ENCODE measurements around the gene BAHCC1. TPM values are rescaled to one million over a fixed set of nuclear protein-coding genes. Genes with fewer than 3 reads are reported as not detected.

The BAHCC1 gene
- total and polyA plus RNA-seq, 9 of the 15 experiments (the other 6 are each of a cell fraction or from before 2014, with no cell fraction given), result 0.14 to 26.9 (median 5.0) TPM

DNA sequence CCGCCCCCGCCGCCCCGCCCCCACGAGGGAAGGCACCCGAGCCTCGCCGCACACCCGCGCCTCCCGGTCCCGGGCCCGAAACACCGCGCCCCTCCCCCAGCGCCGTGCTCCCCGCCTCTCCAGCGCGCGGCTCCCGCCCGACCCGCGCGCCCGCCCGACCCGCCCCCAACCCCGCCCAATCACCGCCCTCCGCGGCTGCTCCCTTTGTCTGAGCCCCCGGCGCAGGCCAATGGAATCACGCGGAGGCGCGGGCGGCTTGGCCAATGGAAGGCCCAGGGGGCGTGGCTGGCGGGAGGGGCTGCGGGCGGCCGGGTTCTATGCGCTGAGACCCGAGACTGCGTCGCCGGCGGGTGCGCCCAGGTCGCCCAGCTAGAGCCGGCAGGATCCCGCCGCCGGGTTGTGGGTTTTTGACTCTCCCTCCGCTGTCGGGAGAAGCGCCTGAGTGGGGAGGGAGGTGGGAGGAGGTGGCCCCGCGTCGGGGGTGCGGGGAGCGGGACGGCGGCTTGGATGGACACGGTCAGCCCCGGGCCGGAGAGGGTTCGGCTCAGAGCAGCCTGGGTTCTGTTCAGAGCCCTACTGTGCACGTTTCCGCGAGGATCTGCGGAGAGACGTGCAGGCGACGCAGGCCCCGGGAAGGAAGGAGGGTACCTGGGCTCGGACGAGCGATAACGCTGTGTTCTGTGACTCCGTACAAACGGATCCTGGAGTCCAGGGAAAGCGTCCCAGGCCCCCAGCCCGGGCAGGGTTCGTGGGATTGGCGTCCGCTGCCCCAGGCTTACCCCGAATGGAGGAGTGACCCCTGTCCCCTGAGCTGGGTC, 49.0 kb upstream of the BAHCC1 start (continued):
- TF ChIP-seq, protein P1, sequence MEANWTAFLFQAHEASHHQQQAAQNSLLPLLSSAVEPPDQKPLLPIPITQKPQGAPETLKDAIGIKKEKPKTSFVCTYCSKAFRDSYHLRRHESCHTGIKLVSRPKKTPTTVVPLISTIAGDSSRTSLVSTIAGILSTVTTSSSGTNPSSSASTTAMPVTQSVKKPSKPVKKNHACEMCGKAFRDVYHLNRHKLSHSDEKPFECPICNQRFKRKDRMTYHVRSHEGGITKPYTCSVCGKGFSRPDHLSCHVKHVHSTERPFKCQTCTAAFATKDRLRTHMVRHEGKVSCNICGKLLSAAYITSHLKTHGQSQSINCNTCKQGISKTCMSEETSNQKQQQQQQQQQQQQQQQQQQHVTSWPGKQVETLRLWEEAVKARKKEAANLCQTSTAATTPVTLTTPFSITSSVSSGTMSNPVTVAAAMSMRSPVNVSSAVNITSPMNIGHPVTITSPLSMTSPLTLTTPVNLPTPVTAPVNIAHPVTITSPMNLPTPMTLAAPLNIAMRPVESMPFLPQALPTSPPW (CRISPR knock-in tag; IDR thresholded peaks at IDR 0.05), result peak; percentile 95
- TF ChIP-seq CBX5 (IDR thresholded peaks at IDR 0.05; ENCODE audit: borderline replicate concordance, low read depth), result no peak
- TF ChIP-seq TFAP4 (CRISPR knock-in tag; IDR thresholded peaks at IDR 0.05; ENCODE audit: borderline replicate concordance), result peak; percentile 41; the same call in 1 of the 2 replicates
- peak; percentile 52 for TF ChIP-seq CXXC5 (CRISPR knock-in tag; IDR thresholded peaks at IDR 0.05)
- no peak for TF ChIP-seq TCF3 (CRISPR knock-in tag; IDR thresholded peaks at IDR 0.05)
- no peak for TF ChIP-seq ZNF75A (CRISPR knock-in tag; IDR thresholded peaks at IDR 0.05)
- TF ChIP-seq CBFA2T2 (conservative IDR thresholded peaks at IDR 0.05), result no peak
- no peak for TF ChIP-seq HOXB6 (CRISPR knock-in tag; IDR thresholded peaks at IDR 0.05; ENCODE audit: borderline replicate concordance)
- no peak for TF ChIP-seq FOXK2 (conservative IDR thresholded peaks at IDR 0.05 in 1 of 2, IDR thresholded peaks at IDR 0.05 in 1 of 2; ENCODE audit: low read depth in 2 of 2)
- TF ChIP-seq, protein P2, sequence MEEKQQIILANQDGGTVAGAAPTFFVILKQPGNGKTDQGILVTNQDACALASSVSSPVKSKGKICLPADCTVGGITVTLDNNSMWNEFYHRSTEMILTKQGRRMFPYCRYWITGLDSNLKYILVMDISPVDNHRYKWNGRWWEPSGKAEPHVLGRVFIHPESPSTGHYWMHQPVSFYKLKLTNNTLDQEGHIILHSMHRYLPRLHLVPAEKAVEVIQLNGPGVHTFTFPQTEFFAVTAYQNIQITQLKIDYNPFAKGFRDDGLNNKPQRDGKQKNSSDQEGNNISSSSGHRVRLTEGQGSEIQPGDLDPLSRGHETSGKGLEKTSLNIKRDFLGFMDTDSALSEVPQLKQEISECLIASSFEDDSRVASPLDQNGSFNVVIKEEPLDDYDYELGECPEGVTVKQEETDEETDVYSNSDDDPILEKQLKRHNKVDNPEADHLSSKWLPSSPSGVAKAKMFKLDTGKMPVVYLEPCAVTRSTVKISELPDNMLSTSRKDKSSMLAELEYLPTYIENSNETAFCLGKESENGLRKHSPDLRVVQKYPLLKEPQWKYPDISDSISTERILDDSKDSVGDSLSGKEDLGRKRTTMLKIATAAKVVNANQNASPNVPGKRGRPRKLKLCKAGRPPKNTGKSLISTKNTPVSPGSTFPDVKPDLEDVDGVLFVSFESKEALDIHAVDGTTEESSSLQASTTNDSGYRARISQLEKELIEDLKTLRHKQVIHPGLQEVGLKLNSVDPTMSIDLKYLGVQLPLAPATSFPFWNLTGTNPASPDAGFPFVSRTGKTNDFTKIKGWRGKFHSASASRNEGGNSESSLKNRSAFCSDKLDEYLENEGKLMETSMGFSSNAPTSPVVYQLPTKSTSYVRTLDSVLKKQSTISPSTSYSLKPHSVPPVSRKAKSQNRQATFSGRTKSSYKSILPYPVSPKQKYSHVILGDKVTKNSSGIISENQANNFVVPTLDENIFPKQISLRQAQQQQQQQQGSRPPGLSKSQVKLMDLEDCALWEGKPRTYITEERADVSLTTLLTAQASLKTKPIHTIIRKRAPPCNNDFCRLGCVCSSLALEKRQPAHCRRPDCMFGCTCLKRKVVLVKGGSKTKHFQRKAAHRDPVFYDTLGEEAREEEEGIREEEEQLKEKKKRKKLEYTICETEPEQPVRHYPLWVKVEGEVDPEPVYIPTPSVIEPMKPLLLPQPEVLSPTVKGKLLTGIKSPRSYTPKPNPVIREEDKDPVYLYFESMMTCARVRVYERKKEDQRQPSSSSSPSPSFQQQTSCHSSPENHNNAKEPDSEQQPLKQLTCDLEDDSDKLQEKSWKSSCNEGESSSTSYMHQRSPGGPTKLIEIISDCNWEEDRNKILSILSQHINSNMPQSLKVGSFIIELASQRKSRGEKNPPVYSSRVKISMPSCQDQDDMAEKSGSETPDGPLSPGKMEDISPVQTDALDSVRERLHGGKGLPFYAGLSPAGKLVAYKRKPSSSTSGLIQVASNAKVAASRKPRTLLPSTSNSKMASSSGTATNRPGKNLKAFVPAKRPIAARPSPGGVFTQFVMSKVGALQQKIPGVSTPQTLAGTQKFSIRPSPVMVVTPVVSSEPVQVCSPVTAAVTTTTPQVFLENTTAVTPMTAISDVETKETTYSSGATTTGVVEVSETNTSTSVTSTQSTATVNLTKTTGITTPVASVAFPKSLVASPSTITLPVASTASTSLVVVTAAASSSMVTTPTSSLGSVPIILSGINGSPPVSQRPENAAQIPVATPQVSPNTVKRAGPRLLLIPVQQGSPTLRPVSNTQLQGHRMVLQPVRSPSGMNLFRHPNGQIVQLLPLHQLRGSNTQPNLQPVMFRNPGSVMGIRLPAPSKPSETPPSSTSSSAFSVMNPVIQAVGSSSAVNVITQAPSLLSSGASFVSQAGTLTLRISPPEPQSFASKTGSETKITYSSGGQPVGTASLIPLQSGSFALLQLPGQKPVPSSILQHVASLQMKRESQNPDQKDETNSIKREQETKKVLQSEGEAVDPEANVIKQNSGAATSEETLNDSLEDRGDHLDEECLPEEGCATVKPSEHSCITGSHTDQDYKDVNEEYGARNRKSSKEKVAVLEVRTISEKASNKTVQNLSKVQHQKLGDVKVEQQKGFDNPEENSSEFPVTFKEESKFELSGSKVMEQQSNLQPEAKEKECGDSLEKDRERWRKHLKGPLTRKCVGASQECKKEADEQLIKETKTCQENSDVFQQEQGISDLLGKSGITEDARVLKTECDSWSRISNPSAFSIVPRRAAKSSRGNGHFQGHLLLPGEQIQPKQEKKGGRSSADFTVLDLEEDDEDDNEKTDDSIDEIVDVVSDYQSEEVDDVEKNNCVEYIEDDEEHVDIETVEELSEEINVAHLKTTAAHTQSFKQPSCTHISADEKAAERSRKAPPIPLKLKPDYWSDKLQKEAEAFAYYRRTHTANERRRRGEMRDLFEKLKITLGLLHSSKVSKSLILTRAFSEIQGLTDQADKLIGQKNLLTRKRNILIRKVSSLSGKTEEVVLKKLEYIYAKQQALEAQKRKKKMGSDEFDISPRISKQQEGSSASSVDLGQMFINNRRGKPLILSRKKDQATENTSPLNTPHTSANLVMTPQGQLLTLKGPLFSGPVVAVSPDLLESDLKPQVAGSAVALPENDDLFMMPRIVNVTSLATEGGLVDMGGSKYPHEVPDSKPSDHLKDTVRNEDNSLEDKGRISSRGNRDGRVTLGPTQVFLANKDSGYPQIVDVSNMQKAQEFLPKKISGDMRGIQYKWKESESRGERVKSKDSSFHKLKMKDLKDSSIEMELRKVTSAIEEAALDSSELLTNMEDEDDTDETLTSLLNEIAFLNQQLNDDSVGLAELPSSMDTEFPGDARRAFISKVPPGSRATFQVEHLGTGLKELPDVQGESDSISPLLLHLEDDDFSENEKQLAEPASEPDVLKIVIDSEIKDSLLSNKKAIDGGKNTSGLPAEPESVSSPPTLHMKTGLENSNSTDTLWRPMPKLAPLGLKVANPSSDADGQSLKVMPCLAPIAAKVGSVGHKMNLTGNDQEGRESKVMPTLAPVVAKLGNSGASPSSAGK (IDR thresholded peaks at IDR 0.05), result no peak
- no peak for TF ChIP-seq IFI16 (CRISPR knock-in tag; IDR thresholded peaks at IDR 0.05)
